T-helper 2 cell treated with Interferon-gamma antibody and Interleukin-4, amounts not matched to agents 5 μg/mL and 100 μg/mL, for 36 hours (primary cell): Measurements from ENCODE around the gene NPHP4.

Experiments used
- DNase-seq: peaks from one replicate; pipeline ENCODE4 v3.0.0; 2021; ENCODE audit warnings: low spot score
- H3K27ac Mint-ChIP-seq: one replicate; pipeline ENCODE4 v1.8.0; 2021; ENCODE audit warnings: mild to moderate bottlenecking, mixed read lengths
- H3K27me3 Mint-ChIP-seq: one replicate; pipeline ENCODE4 v1.8.0; 2021; ENCODE audit warnings: low read depth, mixed read lengths
- H3K36me3 Mint-ChIP-seq: one replicate; pipeline ENCODE4 v1.8.0; 2021; ENCODE audit warnings: low read depth, mixed read lengths
- H3K4me1 Mint-ChIP-seq: one replicate; pipeline ENCODE4 v1.8.0; 2021; ENCODE audit warnings: low read depth, mixed read lengths
- H3K4me3 Mint-ChIP-seq: one replicate; pipeline ENCODE4 v1.8.0; 2022; ENCODE audit warnings: mild to moderate bottlenecking, moderate library complexity, mixed read lengths
- H3K9me3 Mint-ChIP-seq: one replicate; pipeline ENCODE4 v1.8.0; 2021; ENCODE audit warnings: mixed read lengths

The NPHP4 gene

DNA sequence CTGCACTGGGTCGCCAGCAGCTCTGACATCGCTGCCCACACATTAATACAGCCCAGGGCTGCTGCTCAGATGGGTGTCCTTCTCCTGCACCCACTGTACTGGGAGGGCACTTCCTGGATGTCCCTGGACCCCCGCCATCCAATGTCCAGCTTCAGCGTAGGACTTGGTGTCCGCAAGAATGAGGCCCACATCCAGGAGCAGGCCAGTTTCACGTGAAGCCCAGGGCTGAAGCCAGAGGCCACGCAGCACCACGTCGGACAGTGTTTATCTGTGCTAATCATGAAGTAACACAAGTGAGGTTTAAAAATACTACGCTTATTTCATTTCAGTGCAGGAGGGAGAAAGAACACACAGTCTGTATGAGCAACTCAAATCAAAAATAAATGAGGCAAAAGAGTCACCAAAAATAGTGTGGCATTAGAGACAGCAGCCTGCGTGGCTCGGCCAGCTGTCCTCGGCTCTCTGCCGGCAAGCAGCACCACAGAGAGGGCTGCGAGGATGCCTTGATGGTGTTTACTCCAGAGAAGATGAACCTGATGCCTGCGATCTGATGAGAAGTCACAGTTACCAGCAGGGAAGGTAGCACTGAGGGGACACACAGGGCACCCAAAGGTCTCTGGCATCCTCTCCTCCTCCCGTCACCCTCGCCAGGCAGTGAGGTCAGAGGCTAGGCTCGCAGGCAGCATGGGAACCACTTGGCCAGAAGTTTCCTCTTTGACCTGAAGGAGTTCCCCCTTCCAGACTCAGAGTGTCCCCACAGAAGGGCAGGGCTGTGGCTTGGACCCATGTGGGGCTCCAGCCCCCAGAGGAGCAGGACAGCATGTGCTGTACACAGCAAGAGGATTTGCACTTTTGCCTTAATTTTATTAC, 22.1 kb upstream of the NPHP4 start:
- H3K36me3 Mint-ChIP-seq: peaks cover 16% of the 10 kb centered on the region
- no peak for DNase-seq
- no peak overlapping the region for H3K4me3 Mint-ChIP-seq
- no peaks in the 10 kb centered on the region for H3K27me3 Mint-ChIP-seq
- H3K27ac Mint-ChIP-seq: no peak overlapping the region
- peaks cover 2% of the 10 kb centered on the region for H3K4me1 Mint-ChIP-seq
- H3K9me3 Mint-ChIP-seq: no peaks in the 10 kb centered on the region

DNA sequence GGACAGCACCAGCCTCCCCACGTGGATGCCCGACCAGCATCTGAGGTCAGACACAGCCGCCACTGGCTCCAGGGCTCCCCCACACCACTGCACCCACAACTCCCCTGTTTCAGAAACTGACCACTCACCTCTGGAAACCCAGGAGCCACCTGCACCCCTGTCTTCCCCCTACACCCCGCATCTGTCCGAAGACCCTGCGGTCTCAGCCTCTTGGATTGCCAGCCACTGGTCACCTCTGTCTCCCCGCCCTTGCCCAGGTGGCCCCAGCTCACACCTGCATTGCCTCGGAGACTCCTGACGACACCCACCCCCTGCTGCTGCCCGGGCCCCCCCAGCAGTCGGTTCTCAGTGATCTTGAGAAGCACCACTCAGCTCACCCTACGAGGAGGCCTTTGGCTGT, 21.3 kb upstream of the NPHP4 start:
- DNase-seq: no peak
- H3K36me3 Mint-ChIP-seq: peaks cover 15% of the 10 kb centered on the region
- no peaks in the 10 kb centered on the region for H3K27me3 Mint-ChIP-seq
- H3K4me1 Mint-ChIP-seq: peaks cover 2% of the 10 kb centered on the region
- H3K27ac Mint-ChIP-seq: no peak overlapping the region
- no peaks in the 10 kb centered on the region for H3K9me3 Mint-ChIP-seq
- H3K4me3 Mint-ChIP-seq: no peak overlapping the region

DNA sequence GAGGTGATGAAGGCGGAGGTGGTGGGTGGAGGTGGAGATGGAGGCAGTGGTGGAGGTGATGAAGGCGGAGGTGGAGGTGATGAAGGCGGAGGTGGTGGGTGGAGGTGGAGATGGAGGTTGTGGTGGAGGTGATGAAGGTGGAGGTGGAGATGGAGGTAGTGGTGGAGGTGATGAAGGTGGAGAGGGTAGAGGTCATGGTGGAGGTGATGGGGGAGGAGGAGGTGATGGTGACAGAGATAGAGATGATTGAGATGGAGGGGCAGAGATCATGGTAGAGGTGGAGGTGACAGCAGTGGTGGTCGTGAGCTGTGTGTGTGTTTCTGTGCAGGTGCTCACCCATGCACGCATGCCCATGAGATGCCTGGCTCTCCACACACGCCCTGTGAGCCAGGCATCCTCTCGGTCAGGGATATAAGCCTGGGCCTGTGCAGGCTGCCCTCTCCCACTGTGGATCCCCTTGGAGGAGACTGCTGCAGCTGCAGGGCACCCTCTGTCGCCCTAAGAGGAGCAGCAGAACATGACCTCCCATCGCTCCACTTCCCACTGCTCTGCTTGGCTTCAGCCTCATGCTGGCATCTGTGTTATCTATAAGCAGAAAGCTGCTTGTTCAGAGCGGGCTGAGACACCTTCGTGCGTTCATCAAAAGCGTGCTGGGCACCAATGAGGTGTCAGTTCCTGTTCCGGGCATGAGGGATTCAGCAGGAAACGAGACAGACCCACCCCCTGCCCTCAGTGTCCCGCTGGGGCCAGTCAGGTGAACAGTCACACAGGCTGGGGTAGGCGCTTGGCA, 20.5 kb upstream of the NPHP4 start:
- Mint-ChIP-seq H3K27me3 (no peaks in the 10 kb centered on the region), H3K9me3 (no peaks in the 10 kb centered on the region), H3K27ac (no peak overlapping the region), H3K36me3 (peaks cover 15% of the 10 kb centered on the region), H3K4me3 (no peak overlapping the region), H3K4me1 (peaks cover 2% of the 10 kb centered on the region)
- no peak for DNase-seq

DNA sequence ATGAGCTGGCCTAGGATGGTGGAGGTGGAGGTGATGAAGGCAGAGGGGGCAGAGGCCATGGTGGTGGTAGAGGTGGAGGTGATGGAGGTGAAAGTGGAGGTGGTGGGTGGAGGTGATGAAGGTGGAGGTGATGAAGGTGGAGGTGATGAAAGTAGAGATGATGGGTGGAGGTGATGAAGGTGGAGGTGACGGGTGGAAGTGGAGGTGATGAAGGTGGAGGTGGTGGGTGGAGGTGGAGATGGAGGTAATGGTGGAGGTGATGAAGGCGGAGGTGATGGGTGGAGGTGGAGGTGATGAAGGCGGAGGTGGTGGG, 19.7 kb upstream of the NPHP4 start:
- H3K27me3 Mint-ChIP-seq: no peaks in the 10 kb centered on the region
- no peak overlapping the region for H3K27ac Mint-ChIP-seq
- no peak for DNase-seq
- H3K9me3 Mint-ChIP-seq: no peaks in the 10 kb centered on the region
- H3K4me3 Mint-ChIP-seq: no peak overlapping the region
- peaks cover 13% of the 10 kb centered on the region for H3K36me3 Mint-ChIP-seq
- peaks cover 2% of the 10 kb centered on the region for H3K4me1 Mint-ChIP-seq

DNA sequence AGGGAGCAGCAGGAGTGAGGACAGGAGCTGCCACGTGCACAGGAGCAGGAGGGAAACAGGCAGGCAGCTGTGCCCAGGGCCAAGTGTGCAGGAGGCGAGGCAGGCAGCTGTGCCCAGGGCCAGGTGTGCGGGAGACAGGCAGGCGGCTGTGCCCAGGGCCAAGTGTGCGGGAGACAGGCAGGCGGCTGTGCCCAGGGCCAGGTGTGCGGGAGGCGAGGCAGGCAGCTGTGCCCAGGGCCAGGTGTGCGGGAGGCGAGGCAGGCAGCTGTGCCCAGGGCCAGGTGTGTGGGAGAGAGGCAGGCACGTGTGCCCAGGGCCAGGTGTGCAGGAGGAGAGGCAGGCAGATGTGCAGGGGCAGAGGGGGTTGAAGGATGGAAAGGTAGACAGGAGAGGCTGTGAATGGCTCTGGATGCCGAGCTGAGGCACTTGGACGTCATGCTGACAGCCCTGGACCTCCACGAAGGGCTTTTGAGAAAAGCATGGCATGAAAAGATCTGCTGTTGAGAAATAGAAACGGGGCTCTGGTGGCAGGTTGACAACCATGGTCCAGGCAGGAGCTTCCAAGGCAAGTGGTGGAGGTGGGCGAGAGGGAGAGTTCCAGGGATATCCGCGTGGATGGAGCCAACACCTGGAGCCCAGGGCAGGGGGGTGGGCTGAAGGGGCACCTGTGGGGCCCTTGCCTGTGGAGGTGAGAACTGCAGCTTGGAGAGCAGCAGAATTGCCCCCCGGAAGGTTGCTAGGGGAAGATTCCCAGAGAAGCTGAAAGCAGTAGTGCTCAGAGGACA, 19.1 kb upstream of the NPHP4 start:
- H3K36me3 Mint-ChIP-seq: peaks cover 10% of the 10 kb centered on the region
- no peak overlapping the region for H3K4me3 Mint-ChIP-seq
- H3K4me1 Mint-ChIP-seq: peaks cover 2% of the 10 kb centered on the region
- H3K27ac Mint-ChIP-seq: no peak overlapping the region
- no peaks in the 10 kb centered on the region for H3K9me3 Mint-ChIP-seq
- no peak for DNase-seq
- H3K27me3 Mint-ChIP-seq: no peaks in the 10 kb centered on the region

DNA sequence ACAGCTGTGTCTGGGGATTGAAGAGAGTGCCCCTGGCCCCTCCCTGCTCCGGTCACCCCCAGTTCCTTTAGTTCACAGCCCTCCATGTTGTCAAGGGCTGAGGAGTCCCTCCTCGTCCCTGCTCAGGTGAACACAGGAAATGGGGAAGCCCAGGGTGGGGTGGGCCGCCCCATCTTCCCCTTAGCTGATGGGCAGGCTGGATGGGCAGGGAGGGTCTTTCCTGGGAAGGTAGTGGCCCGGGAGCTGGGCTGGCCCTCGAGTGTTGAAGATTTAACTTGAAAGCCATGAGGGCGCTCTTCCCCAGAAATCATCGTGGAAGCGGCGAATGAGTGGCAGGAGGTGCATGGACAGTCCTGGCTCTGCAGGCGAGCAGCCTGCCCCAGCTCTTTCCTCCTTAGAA, 18.3 kb upstream of the NPHP4 start:
- H3K27me3 Mint-ChIP-seq: no peaks in the 10 kb centered on the region
- no peak overlapping the region for H3K4me3 Mint-ChIP-seq
- no peak overlapping the region for H3K27ac Mint-ChIP-seq
- H3K9me3 Mint-ChIP-seq: no peaks in the 10 kb centered on the region
- peaks cover 2% of the 10 kb centered on the region for H3K4me1 Mint-ChIP-seq
- H3K36me3 Mint-ChIP-seq: peaks cover 10% of the 10 kb centered on the region
- DNase-seq: no peak

DNA sequence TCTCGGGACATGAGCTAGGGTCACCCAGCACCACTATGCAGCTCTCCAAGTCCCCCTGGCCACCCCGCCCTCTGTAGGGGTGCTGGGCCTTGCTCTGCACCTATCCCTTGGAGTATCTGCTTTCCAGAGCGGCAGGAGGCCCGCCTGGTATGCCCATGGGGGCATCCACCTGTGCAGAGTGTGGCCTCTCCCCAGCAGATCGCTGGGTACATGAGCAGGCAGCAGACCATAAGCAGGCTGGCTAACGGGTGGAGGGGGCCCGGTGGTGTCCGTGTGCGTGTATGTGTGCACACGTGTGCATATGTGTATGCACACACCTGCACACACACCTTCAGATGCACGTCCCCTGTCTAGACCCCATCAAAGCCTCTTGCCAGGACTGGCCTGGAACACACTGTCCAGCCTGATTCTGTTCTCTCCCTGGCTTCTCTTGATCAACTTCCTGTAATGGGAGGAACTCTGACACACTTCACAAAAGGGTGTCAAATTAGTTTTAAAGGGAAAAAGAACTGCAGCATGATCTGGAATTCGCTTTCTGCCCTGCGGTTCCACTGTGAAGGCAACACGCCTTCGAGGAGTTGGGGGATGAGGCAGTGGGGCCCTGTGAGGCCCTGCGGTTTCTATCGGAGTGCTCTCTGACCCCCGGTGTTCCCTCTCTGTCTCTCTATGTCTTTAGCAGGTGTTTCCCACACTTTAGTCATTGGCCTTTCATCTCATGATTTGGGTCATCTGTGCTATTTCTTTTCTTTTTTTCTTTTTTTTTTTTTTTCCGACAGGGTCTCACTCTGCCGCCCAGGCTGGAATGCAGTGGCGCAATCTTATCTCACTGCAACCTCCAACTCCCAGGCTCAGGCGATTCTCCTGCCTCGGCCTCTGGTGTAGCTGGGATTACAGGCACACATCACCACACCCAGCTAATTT, 17.2 kb upstream of the NPHP4 start:
- DNase-seq: no peak
- no peak overlapping the region for H3K27ac Mint-ChIP-seq
- no peak overlapping the region for H3K4me3 Mint-ChIP-seq
- no peaks in the 10 kb centered on the region for H3K9me3 Mint-ChIP-seq
- no peaks in the 10 kb centered on the region for H3K27me3 Mint-ChIP-seq
- peaks cover 8% of the 10 kb centered on the region for H3K36me3 Mint-ChIP-seq
- peaks cover 2% of the 10 kb centered on the region for H3K4me1 Mint-ChIP-seq

DNA sequence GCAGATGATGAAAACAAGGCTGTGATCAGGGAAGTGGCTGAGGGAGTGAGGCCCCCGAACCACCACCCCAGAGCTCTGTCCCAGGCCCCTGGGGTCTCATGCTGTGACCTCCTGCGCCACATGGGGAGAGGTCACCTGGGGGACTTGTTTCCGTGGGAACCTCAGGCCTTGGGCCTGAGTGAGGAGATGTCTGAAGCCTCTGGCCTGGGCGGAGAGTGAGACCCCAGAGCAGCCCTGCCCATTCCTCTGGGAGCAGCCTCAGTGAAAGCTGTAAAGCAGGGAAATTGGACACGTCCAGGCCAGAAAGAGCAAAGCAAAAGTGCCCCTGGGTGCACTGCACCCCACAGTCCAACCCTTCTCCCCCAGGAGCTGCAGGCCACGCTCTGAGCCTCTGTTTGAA, 16.5 kb upstream of the NPHP4 start:
- H3K4me3 Mint-ChIP-seq: no peak overlapping the region
- H3K27me3 Mint-ChIP-seq: no peaks in the 10 kb centered on the region
- peaks cover 2% of the 10 kb centered on the region for H3K4me1 Mint-ChIP-seq
- DNase-seq: no peak
- no peak overlapping the region for H3K27ac Mint-ChIP-seq
- H3K9me3 Mint-ChIP-seq: no peaks in the 10 kb centered on the region
- peaks cover 6% of the 10 kb centered on the region for H3K36me3 Mint-ChIP-seq

DNA sequence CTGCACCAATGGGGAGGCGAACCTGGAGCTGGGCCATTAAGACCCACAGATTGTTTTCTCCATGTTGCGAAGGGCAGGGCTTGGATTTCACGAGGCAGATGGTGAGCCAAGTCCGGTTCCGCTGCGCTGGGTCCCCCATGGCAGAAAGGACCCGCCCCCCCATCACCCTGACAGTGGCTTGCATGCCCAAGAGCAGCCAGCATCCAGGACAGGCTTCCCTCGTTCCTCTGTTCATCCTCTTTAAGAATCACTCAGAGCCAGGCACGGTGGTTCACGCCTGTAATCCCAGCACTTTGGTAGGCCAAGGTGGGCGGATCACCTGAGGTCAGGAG, 15.8 kb upstream of the NPHP4 start:
- Mint-ChIP-seq H3K4me3 (no peak overlapping the region), H3K9me3 (no peaks in the 10 kb centered on the region), H3K4me1 (peaks cover 2% of the 10 kb centered on the region), H3K27me3 (no peaks in the 10 kb centered on the region), H3K36me3 (peaks cover 2% of the 10 kb centered on the region), H3K27ac (no peak overlapping the region)
- DNase-seq: no peak

DNA sequence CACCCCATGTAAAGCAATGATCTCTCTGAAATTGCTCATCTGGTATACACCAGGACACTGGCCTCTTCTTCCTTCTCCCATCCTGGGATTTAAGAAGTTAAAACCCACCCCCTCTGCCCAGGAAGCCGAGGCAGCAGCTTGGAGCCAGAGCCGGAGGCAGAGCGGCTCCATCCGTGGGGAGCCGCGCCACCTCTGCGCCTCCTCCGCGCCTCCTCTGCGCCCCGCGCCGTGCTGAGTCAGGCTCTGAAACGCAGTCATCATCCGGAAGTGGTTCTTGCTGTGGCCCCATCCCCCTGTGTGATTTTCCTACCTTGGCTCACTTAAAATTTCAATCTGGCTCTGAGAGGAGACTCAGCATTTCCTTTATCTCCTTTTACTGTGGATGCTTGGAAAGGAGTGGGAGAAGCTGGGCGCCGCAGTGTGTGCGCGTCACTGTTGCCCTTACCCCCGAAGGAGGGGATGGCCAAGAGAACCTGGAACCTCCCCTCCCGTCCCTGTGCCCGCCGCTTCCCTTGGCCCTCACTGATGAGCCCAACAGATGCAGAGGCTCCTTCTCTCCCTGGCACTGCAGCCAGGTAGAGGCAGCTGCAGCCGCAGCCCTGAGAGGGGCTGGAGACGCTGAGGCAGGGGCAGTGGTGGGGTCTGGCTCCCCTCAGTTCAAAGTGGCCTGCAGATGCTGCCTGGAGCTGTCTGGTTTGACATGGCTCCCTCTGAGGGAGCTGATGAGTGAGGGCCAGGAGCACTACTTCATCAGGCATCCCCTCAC, 15.3 kb upstream of the NPHP4 start:
- Mint-ChIP-seq H3K27ac (no peak overlapping the region), H3K9me3 (no peaks in the 10 kb centered on the region), H3K4me1 (peaks cover 2% of the 10 kb centered on the region), H3K27me3 (no peaks in the 10 kb centered on the region), H3K4me3 (no peak overlapping the region), H3K36me3 (peaks cover 2% of the 10 kb centered on the region)
- no peak for DNase-seq

DNA sequence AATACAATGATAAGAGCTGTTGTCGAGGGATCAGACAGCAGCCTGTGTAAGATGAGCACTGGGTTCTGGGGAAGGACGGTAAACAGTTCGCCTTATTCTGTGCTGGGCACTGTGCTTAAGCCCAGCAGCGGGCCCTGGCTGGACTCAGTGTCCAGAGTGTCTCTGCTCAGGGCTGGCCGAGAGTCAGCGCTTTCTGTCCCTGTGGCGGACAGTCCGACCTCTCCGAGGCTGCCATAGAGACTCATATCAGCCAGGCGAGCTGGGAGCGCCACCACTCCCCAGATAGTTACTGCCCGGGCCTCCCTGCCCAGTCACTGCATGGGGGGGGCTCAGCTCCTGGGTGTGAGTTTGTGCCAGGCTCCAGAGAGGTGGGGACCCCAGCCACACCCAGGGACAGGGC, 14.7 kb upstream of the NPHP4 start:
- Mint-ChIP-seq H3K36me3 (peaks cover 2% of the 10 kb centered on the region), H3K9me3 (no peaks in the 10 kb centered on the region), H3K4me3 (no peak overlapping the region), H3K27me3 (no peaks in the 10 kb centered on the region), H3K4me1 (peaks cover 2% of the 10 kb centered on the region), H3K27ac (no peak overlapping the region)
- DNase-seq: no peak

DNA sequence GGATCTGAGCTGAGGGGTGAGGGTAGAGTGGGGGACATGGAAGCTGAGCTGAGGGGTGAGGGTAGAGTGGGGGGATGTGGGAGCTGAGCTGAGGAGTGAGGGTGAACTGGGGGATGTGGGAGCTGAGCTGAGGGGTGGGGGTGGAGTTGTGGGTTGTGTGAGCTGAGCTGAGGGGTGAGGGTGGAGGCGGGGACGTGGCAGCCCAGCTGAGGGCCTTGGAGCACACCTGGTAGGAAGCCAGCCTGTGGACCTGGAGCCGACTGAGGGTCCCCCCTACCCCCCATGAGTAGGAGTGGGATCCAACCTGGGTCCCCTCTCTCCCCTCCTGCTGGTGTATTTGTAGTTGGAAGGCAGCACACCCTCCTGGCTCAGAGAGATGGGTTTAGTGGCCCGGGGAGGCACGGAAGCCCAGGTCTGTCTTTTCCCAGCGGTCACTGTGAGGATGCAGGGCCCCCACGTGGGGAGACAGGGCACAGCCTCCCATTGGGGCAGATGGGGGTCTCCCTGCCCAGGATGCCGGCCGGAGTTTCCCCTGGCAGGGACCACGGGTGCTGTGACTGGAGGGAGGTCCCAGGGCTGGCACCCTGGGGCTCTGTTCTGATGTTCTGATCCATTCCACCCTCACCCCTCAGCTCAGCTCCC, 13.2 kb upstream of the NPHP4 start:
- Mint-ChIP-seq H3K9me3 (no peaks in the 10 kb centered on the region), H3K36me3 (no peaks in the 10 kb centered on the region), H3K4me3 (no peak overlapping the region), H3K27me3 (no peaks in the 10 kb centered on the region), H3K27ac (no peak overlapping the region), H3K4me1 (no peaks in the 10 kb centered on the region)
- DNase-seq: no peak
